Mucosa of descending colon (tissue), 3 donors: ENCODE data around the gene IL1RL2. TPM values are rescaled to one million over a fixed set of nuclear protein-coding genes. Genes with fewer than 3 reads are reported as not detected.

Source experiments
- ATAC-seq: fragments of 200-7000 bp; cut with Tn5 transposase; one replicate; pipeline ENCODE4 v1.9.1; 2020; ENCODE audit warnings: mild to moderate bottlenecking, moderate library complexity
- DNase-seq, 3 donors: peaks; one replicate each; pipeline ENCODE4 v3.0.0-alpha.2; 2020
- H3K36me3 ChIP-seq: fragments of 200-600 bp; one replicate; pipeline ENCODE4 v1.8.0; 2021; ENCODE audit warnings: low read depth, mild to moderate bottlenecking
- H3K4me1 ChIP-seq: fragments of 200-600 bp; one replicate; pipeline ENCODE4 v1.8.0; 2021; ENCODE audit warnings: low read depth, mild to moderate bottlenecking
- H3K4me3 ChIP-seq: fragments of 200-600 bp; one replicate; pipeline ENCODE4 v1.8.0; 2021; ENCODE audit warnings: mild to moderate bottlenecking
- H3K9me3 ChIP-seq: fragments of 200-600 bp; one replicate; pipeline ENCODE4 v1.8.0; 2021; ENCODE audit warnings: mild to moderate bottlenecking
- CTCF ChIP-seq: fragments of 200-600 bp; IDR thresholded peaks from one replicate; pipeline ENCODE4 v1.8.0; 2022; ENCODE audit warnings: antibody characterized with exemption, mild to moderate bottlenecking
- intact Hi-C, 2 donors: fragments of 100-400 bp; cut with DNase I in 1 of 2; cut with micrococcal nuclease in 1 of 2; formaldehyde crosslinking; loops; one replicate each; pipeline versions ENCODE4 v1.11.0 to v1.11.1; 2022; cut with DNase I, micrococcal nuclease
- total RNA-seq, 3 donors: library from RNA; stranded (reverse); fragmentation: NEBNext Ultra II Directional in 2 of 3; extraction: Animal tissue kit (Norgen Biotek cat#: 25700) in 2 of 3; gene quantifications; one replicate each; pipeline versions ENCODE4 v1.2.1 to v1.2.4, GENCODE V29; 2021 to 2023
- donor health status: DM: no; HTN: no; CAD: no; lungs with moderate emphysema.
- donor health status: DM: no; HTN: no; CAD: no.
- donor health status: DM: no; HTN: yes; CAD: no.

Gene IL1RL2
- total RNA-seq, 3 donors from 2014 or later, result 1.5 to 1.7 (median 1.5) TPM

DNA sequence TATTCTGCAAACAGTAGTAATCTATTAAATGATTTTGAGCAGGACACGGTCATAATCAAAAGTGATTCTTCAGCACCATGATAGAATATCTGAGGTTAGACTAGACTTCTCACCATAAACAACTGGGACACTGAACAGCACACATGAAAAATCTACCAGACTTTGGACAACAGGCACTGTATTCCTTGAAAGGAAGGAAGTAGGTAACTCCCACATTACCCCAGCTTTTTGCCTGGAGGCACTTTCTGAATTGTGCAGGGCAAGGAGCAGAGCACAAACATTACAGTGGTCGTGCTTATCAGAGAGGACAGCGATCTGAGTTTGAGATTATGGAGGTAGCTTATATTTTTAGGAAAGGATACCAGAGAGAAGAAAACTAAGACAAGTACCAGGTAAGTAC, 99.2 kb downstream of the IL1RL2 start:
- H3K36me3 ChIP-seq, result no peaks in the 10 kb centered on the region
- intact Hi-C loops, result no loop called here
- TF ChIP-seq CTCF, result no peak
- ATAC-seq, result no peak
- no peaks in the 10 kb centered on the region for H3K9me3 ChIP-seq
- H3K4me3 ChIP-seq, result no peak overlapping the region
- no peak for DNase-seq
- H3K4me1 ChIP-seq, result no peaks in the 10 kb centered on the region

DNA sequence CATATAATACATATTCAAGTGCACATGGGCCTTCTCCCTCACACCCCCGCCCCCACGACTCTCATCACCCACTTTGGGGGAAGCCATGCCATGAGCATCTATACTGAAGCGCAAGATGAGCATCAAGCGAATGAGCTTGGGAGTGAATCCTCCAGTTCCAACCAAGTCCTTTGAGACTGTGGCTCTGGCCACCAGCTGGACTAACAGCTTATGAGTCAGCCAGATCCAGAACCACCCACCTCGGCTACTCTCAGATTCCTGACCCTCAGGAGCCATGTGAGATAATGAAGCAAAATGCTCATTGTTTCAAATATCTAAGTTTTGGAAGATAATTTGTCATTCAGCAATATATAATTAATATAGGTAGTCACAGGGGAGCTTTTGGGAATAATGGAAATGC, 102.3 kb downstream of the IL1RL2 start:
- Histone ChIP-seq H3K36me3 (no peaks in the 10 kb centered on the region), H3K4me1 (no peaks in the 10 kb centered on the region)
- no peak for TF ChIP-seq CTCF

More for the DNA sequence above, 102.3 kb downstream of the IL1RL2 start:
- DNase-seq, result no peak
- no peak overlapping the region for H3K4me3 ChIP-seq
- no peaks in the 10 kb centered on the region for H3K9me3 ChIP-seq
- ATAC-seq, result no peak
- intact Hi-C loops, result no loop called here

Other genes with a start within 250 kb of the IL1RL2 start
- gene IL1R2, start 195.1 kb upstream of the IL1RL2 start, total RNA-seq, result 10 to 100 TPM; 17.9 to 40.3 (median 39.8) TPM
- 10 to 100 TPM; 17.8 to 40.1 (median 39.1) TPM for gene IL1R1, start 44.3 kb upstream of the IL1RL2 start, total RNA-seq
- 1 to 10 TPM in 2 of 3 donors, under 1 TPM in 1; 0.93 to 7.1 (median 5.9) TPM for gene IL1RL1, start 124.5 kb downstream of the IL1RL2 start, total RNA-seq
- 1 to 10 TPM; 3.9 to 6.1 (median 5.2) TPM for gene IL18R1, start 168.8 kb downstream of the IL1RL2 start, total RNA-seq
- 1 to 10 TPM in 2 of 3 donors, under 1 TPM in 1; 0.90 to 1.3 (median 1.2) TPM for gene IL18RAP, start 236.1 kb downstream of the IL1RL2 start, total RNA-seq